Heart left ventricle (tissue), 16 donors: ENCODE data around the gene CYP46A1. TPM values are rescaled to one million over a fixed set of nuclear protein-coding genes. Genes with fewer than 3 reads are reported as not detected.

Experiments
- ATAC-seq, 4 donors: fragments of 200-7000 bp; cut with Tn5 transposase; one replicate each; pipeline ENCODE4 v1.9.1; 2020 to 2022; ENCODE audit warnings: moderate library complexity in 4 of 4, mild to moderate bottlenecking in 3 of 4, moderate number of reproducible peaks in 1 of 4
- DNase-seq, 5 donors: peaks; one replicate each; pipeline ENCODE4 v3.0.0-alpha.2; 2020
- H3K27ac ChIP-seq, 12 donors: fragments of 200-600 bp; sonication (generic) in 4 of 12; one replicate each; pipeline versions ENCODE4 v1.5.0 to v1.8.0; 2016 to 2022; ENCODE audit warnings: mild to moderate bottlenecking in 2 of 12
- H3K27me3 ChIP-seq, 9 donors: fragments of 200-600 bp; sonication (generic) in 2 of 9; one replicate each; pipeline versions ENCODE4 v1.5.1 to v1.8.0; 2016 to 2022; ENCODE audit warnings: mild to moderate bottlenecking in 3 of 9
- H3K36me3 ChIP-seq, 9 donors: fragments of 200-600 bp; sonication (generic) in 2 of 9; one replicate each; pipeline versions ENCODE4 v1.5.0 to v1.8.0; 2018 to 2022; ENCODE audit warnings: mild to moderate bottlenecking in 2 of 9
- H3K4me1 ChIP-seq, 12 donors: fragments of 200-600 bp; sonication (generic) in 4 of 12; one replicate each; pipeline versions ENCODE4 v1.5.0 to v1.8.0; 2016 to 2022; ENCODE audit warnings: mild to moderate bottlenecking in 3 of 12
- H3K4me3 ChIP-seq, 12 donors: fragments of 200-600 bp; sonication (generic) in 4 of 12; one replicate each; pipeline versions ENCODE4 v1.5.0 to v1.8.0; 2017 to 2022; ENCODE audit warnings: mild to moderate bottlenecking in 9 of 12, moderate library complexity in 4 of 12
- H3K9me3 ChIP-seq, 12 donors: fragments of 200-600 bp; sonication (generic) in 4 of 12; one replicate each; pipeline versions ENCODE4 v1.5.0 to v1.8.0; 2016 to 2022; ENCODE audit warnings: mild to moderate bottlenecking in 1 of 12
- POLR2A ChIP-seq, 2 donors: fragments of 450-650 bp; IDR thresholded peaks; one replicate each; pipeline ENCODE4 v1.6.1; 2017; ENCODE audit warnings: antibody characterized with exemption in 2 of 2, mild to moderate bottlenecking in 2 of 2, moderate library complexity in 2 of 2
- WGBS, 4 donors: extraction: QIAGEN DNeasy Blood & Tissue Kit in 2 of 4; methylation state at CpG; one replicate each; pipeline versions ENCODE4 v1.1.5 to v1.1.7; 2013 to 2018; 5-methylcytosine and 5-hydroxymethylcytosine counted together
- intact Hi-C, 10 donors: fragments of 100-400 bp; cut with DNase I; formaldehyde crosslinking; loops; one replicate each; pipeline versions ENCODE4 v1.11.1 to v1.14.2; 2022
- polyA plus RNA-seq, 2 donors: library from polyadenylated mRNA; stranded (reverse); fragments of 200-250 nt; gene quantifications; one replicate each; pipeline ENCODE4 v1.2.3, GENCODE V29; 2013
- total RNA-seq, 9 donors: library from RNA; depleted of rRNA in 2 of 9; stranded (reverse); fragments of >200 nt in 2 of 9; fragmentation: NEBNext Ultra II Directional in 3 of 9; extraction: Animal tissue kit (Norgen Biotek cat#: 25700) in 3 of 9; gene quantifications; one replicate each; pipeline versions ENCODE4 v1.1.0 to v1.2.4, GENCODE V29; 2016 to 2023
- TF ChIP-seq, protein P1 (sequence below), 12 donors: fragments of 200-600 bp; sonication (generic) in 4 of 12; IDR thresholded peaks; one replicate each; pipeline versions ENCODE4 v1.5.0 to v1.8.0; 2018 to 2022; ENCODE audit warnings: antibody characterized with exemption in 12 of 12, mild to moderate bottlenecking in 5 of 12
- donor health status: ischemic (EF 13 %, LVEDD 7.1; RV severe dilation, severe dysfunction).
- donor health status: healthy with polysubstance abuse.
- donor health status: DM: no; HTN: yes; CAD: no.
- donor health status: DM: no; HTN: no; CAD: no.
- donor health status: ischemic (EF 25% LVEDD 6.9; RV normal size, moderate dysfunction).
- donor health status: ischemic (EF 25% LVEDD 5.7; RV mildly dilated, moderate dysfunction).
- donor health status: healthy.
- donor health status: DM: yes; HTN: yes; CAD: no.
- donor health status: ischemic (EF 35%, LVEDD 5.7; RV mildly dilated, moderate dysfunction).
- donor health status: nonischemic (EF 11% LVEDD 7.7; RV severe dilation, severe dysfunction).
- donor health status: DM: yes; HTN: yes; CAD: no.
- donor health status: PGD.
- donor health status: ischemic (EF 29% LVEDD 5.4; RV normal size, mild dysfunction).
- donor health status: nonischemic (EF 23%, LVEDD 6.1; RV moderate dilation, normal function).

Gene CYP46A1
- total and polyA plus RNA-seq, 11 donors: 1.5 to 8.0 (median 3.4) TPM

DNA sequence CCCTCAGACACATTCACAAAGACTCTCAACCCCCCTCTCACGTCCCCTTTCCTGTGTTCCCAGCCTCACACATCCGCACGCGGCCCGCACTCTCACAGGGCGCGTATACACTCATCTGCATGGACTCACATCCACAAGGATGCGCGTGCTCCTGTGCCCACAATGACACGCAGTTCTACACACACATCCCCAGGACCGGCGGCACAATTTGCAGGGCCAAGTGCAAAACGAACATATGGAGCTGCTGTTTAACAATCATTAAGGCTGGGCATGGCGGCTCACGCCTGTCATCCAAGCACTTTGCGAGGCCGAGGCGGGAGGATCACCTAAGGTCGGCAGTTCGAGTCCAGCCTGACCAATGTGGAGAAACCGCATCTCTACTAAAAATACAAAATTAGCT, 72.7 kb downstream of the CYP46A1 start:
- H3K27me3 ChIP-seq: no peaks in the 10 kb centered on the region
- H3K36me3 ChIP-seq: no peaks in the 10 kb centered on the region
- TF ChIP-seq POLR2A (IDR thresholded peaks at IDR 0.05): no peak
- TF ChIP-seq, protein P1, sequence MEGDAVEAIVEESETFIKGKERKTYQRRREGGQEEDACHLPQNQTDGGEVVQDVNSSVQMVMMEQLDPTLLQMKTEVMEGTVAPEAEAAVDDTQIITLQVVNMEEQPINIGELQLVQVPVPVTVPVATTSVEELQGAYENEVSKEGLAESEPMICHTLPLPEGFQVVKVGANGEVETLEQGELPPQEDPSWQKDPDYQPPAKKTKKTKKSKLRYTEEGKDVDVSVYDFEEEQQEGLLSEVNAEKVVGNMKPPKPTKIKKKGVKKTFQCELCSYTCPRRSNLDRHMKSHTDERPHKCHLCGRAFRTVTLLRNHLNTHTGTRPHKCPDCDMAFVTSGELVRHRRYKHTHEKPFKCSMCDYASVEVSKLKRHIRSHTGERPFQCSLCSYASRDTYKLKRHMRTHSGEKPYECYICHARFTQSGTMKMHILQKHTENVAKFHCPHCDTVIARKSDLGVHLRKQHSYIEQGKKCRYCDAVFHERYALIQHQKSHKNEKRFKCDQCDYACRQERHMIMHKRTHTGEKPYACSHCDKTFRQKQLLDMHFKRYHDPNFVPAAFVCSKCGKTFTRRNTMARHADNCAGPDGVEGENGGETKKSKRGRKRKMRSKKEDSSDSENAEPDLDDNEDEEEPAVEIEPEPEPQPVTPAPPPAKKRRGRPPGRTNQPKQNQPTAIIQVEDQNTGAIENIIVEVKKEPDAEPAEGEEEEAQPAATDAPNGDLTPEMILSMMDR (IDR thresholded peaks at IDR 0.05): no peak
- no peak for DNase-seq
- WGBS, 4 donors: 89 to 92% (median 91%) methylated on average over 21 of the region's 21 CpGs
- H3K9me3 ChIP-seq: no peaks in the 10 kb centered on the region
- ATAC-seq: no peak
- peaks cover 12 to 70% (median 45%) of the 10 kb centered on the region in 12 donors for H3K4me1 ChIP-seq
- peak overlapping the region in 2 of 12 donors; percentile 52 to 61 for H3K27ac ChIP-seq
- no peak overlapping the region for H3K4me3 ChIP-seq
- intact Hi-C loops: loop anchor here in 1 of 10 donors (5.0 kb wide), 1 partner anchor 36 kb away; the partner anchor contains the start of gene EML1

DNA sequence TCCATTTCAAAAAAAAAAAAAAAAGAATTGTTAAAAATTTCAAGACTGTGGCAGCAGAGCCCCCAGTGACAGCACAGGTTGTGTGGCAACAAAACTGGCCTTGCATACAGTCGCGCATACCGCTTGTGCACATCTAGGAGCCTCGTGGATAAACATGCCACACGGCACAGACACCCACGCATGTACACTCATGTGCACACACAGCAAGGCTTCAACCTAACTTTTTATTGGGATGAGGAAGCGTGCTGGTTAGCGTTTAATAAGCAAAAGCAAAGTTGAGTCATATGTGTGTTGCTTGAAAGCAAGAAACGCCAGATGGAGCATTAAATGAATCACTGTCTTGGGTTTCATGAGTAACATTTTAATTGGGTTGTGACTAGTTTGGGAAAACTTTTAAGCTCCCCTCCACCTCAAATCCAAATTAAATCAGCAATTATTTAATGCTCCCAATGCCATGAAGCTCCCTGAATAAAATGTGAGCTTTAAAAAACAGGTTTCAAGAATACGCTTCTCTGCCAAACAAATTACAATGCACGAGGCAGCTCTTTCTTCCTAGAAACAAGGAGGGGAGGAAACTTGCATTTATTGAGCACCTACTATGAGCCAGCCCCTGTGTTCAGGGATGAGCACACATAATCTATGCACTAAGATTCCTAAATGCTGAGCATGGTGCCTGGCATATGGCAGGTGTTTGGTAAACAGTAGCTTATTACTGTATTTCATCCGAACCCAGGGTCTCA, 73.4 kb downstream of the CYP46A1 start:
- DNase-seq: no peak
- Histone ChIP-seq H3K27ac (peak overlapping the region in 1 of 12 donors; percentile 65), H3K4me1 (peaks cover 9 to 70% (median 39%) of the 10 kb centered on the region in 12 donors), H3K36me3 (no peaks in the 10 kb centered on the region), H3K9me3 (no peaks in the 10 kb centered on the region), H3K27me3 (no peaks in the 10 kb centered on the region), H3K4me3 (no peak overlapping the region)
- TF ChIP-seq POLR2A (IDR thresholded peaks at IDR 0.05): no peak
- TF ChIP-seq, protein P1 (IDR thresholded peaks at IDR 0.05): no peak
- intact Hi-C loops: loop anchor here in 1 of 10 donors (5.0 kb wide), 1 partner anchor 35 kb away; the partner anchor contains the start of gene EML1
- peak in 1 of 4 donors; percentile 9 for ATAC-seq
- 92 to 94% (median 93%) methylated on average over 12 of the region's 12 CpGs for WGBS, 4 donors

DNA sequence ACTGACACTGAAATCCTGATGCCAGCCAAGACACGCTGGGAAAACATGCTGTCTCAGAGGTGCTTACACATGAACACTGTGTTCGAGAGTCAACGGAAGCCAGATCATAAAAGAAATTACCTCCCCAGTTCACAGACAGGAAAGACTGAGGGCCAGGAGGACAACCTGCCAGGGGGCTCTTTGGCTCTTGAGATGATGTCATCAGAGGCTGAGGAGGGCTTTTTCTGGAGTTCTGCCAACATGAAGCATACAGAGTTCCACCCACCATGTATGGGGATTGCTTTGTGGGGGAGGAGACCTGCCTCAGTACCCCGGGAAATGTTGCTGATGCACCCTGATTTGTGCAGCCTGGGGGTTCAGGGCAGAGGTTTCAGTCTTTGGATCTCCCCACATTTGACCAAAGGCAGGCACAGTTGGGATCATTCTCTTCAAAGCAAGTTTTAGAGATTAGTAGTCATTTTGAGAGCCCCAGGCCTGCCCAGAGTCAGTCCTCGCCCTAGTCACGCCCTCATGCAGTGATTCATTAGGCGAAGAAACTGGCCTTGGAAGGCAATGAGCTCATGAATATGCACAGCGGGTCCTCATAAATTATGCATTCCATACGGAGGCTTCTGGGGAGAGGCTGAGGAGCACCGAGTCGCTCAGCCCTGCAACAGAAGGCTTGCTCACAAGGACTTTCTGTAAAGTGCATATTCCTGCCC, 74.2 kb downstream of the CYP46A1 start:
- peak overlapping the region in 1 of 12 donors; percentile 65 for H3K27ac ChIP-seq
- no peak for DNase-seq
- no peak for ATAC-seq
- H3K36me3 ChIP-seq: no peaks in the 10 kb centered on the region
- no peaks in the 10 kb centered on the region for H3K27me3 ChIP-seq
- H3K4me3 ChIP-seq: no peak overlapping the region
- H3K4me1 ChIP-seq: peaks cover 8 to 66% (median 35%) of the 10 kb centered on the region in 12 donors
- TF ChIP-seq, protein P1 (IDR thresholded peaks at IDR 0.05): no peak
- no peak for TF ChIP-seq POLR2A (IDR thresholded peaks at IDR 0.05)
- WGBS, 4 donors: 77 to 90% (median 85%) methylated on average over 10 to 11 of the region's 11 CpGs
- intact Hi-C loops: loop anchor here in 1 of 10 donors (5.0 kb wide), 1 partner anchor 34 kb away; the partner anchor contains the start of gene EML1
- no peaks in the 10 kb centered on the region for H3K9me3 ChIP-seq
